ENCODE data around the gene CRELD1. TPM values are rescaled to one million over a fixed set of nuclear protein-coding genes. Genes with fewer than 3 reads are reported as not detected.

The CRELD1 gene
- total and polyA plus RNA-seq, 2 of the 13 experiments (the other 11 are each of a cell fraction or from before 2014, with no cell fraction given): 27.1 to 61.9 TPM

DNA sequence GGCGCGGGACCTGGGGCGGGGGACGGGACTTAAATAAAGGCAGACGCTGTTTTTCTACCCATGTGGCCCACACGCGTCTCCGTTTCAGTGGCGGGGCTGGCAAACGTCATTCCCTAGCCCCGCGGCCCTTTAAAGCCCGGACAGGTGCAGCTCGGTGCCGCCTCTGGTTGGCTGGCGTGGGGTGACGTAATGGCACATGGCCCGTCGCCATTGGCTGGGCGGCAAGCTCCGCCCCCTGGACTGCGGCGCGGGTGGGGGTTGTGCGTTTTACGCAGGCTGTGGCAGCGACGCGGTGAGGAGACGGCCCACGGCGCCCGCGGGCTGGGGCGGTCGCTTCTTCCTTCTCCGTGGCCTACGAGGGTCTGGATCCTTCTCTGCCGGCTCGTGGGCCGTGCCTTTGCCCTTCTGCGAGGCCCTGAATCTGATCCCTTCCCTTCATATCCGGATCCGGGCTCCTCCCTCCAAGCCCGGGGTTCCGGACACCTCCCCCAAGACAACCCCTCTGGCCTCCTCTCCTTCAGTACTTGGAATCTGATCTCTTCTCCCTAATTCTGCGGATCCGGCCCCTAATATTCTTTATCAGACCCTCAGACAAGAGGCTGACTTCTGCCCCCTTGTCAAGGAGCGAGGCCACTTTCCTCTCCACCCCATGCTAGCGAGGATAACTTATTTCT is at the start of gene CRELD1 (continued):
- TF ChIP-seq, protein P1, sequence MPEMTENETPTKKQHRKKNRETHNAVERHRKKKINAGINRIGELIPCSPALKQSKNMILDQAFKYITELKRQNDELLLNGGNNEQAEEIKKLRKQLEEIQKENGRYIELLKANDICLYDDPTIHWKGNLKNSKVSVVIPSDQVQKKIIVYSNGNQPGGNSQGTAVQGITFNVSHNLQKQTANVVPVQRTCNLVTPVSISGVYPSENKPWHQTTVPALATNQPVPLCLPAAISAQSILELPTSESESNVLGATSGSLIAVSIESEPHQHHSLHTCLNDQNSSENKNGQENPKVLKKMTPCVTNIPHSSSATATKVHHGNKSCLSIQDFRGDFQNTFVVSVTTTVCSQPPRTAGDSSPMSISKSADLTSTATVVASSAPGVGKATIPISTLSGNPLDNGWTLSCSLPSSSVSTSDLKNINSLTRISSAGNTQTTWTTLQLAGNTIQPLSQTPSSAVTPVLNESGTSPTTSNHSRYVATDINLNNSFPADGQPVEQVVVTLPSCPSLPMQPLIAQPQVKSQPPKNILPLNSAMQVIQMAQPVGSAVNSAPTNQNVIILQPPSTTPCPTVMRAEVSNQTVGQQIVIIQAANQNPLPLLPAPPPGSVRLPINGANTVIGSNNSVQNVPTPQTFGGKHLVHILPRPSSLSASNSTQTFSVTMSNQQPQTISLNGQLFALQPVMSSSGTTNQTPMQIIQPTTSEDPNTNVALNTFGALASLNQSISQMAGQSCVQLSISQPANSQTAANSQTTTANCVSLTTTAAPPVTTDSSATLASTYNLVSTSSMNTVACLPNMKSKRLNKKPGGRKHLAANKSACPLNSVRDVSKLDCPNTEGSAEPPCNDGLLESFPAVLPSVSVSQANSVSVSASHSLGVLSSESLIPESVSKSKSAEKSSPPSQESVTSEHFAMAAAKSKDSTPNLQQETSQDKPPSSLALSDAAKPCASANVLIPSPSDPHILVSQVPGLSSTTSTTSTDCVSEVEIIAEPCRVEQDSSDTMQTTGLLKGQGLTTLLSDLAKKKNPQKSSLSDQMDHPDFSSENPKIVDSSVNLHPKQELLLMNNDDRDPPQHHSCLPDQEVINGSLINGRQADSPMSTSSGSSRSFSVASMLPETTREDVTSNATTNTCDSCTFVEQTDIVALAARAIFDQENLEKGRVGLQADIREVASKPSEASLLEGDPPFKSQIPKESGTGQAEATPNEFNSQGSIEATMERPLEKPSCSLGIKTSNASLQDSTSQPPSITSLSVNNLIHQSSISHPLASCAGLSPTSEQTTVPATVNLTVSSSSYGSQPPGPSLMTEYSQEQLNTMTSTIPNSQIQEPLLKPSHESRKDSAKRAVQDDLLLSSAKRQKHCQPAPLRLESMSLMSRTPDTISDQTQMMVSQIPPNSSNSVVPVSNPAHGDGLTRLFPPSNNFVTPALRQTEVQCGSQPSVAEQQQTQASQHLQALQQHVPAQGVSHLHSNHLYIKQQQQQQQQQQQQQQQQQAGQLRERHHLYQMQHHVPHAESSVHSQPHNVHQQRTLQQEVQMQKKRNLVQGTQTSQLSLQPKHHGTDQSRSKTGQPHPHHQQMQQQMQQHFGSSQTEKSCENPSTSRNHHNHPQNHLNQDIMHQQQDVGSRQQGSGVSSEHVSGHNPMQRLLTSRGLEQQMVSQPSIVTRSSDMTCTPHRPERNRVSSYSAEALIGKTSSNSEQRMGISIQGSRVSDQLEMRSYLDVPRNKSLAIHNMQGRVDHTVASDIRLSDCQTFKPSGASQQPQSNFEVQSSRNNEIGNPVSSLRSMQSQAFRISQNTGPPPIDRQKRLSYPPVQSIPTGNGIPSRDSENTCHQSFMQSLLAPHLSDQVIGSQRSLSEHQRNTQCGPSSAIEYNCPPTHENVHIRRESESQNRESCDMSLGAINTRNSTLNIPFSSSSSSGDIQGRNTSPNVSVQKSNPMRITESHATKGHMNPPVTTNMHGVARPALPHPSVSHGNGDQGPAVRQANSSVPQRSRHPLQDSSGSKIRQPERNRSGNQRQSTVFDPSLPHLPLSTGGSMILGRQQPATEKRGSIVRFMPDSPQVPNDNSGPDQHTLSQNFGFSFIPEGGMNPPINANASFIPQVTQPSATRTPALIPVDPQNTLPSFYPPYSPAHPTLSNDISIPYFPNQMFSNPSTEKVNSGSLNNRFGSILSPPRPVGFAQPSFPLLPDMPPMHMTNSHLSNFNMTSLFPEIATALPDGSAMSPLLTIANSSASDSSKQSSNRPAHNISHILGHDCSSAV (CRISPR knock-in tag; IDR thresholded peaks at IDR 0.05; ENCODE audit: borderline replicate concordance): no peak
- TF ChIP-seq ZSCAN12 (CRISPR knock-in tag; IDR thresholded peaks at IDR 0.05) (no peak; the same call in 1 of the 2 replicates), WIZ (CRISPR knock-in tag; IDR thresholded peaks at IDR 0.05) (no peak), SRSF1 (optimal IDR thresholded peaks at IDR 0.05; ENCODE audit: low read depth, low read length) (peak; percentile 44), ZNF557 (CRISPR knock-in tag; IDR thresholded peaks at IDR 0.05) (no peak), XRCC5 (optimal IDR thresholded peaks at IDR 0.05; ENCODE audit: low read length) (no peak)
- TF ChIP-seq, protein P2, sequence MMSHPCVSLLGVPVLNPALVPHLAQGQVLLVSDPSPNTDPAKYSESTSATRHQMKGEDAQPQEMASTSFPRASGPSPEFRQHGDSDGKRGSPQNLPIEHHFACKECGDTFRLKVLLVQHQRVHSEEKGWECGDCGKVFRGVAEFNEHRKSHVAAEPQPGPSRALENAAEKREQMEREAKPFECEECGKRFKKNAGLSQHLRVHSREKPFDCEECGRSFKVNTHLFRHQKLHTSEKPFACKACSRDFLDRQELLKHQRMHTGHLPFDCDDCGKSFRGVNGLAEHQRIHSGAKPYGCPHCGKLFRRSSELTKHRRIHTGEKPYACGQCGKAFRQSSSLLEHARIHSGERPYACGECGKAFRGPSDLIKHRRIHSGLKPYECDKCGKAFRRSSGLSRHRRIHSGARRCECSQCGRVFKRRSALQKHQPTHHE (CRISPR knock-in tag; IDR thresholded peaks at IDR 0.05; ENCODE audit: borderline replicate concordance): peak; percentile 15; the same call in 1 of the 2 replicates
- TF ChIP-seq, protein P3, sequence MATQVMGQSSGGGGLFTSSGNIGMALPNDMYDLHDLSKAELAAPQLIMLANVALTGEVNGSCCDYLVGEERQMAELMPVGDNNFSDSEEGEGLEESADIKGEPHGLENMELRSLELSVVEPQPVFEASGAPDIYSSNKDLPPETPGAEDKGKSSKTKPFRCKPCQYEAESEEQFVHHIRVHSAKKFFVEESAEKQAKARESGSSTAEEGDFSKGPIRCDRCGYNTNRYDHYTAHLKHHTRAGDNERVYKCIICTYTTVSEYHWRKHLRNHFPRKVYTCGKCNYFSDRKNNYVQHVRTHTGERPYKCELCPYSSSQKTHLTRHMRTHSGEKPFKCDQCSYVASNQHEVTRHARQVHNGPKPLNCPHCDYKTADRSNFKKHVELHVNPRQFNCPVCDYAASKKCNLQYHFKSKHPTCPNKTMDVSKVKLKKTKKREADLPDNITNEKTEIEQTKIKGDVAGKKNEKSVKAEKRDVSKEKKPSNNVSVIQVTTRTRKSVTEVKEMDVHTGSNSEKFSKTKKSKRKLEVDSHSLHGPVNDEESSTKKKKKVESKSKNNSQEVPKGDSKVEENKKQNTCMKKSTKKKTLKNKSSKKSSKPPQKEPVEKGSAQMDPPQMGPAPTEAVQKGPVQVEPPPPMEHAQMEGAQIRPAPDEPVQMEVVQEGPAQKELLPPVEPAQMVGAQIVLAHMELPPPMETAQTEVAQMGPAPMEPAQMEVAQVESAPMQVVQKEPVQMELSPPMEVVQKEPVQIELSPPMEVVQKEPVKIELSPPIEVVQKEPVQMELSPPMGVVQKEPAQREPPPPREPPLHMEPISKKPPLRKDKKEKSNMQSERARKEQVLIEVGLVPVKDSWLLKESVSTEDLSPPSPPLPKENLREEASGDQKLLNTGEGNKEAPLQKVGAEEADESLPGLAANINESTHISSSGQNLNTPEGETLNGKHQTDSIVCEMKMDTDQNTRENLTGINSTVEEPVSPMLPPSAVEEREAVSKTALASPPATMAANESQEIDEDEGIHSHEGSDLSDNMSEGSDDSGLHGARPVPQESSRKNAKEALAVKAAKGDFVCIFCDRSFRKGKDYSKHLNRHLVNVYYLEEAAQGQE (IDR thresholded peaks at IDR 0.05; ENCODE audit: borderline replicate concordance in 1 of 2, low read depth in 1 of 2, low read length in 2 of 2): peak in 1 of 2 experiments; percentile 41; a peak in 1 of 4 replicates
- TF ChIP-seq, protein P4, sequence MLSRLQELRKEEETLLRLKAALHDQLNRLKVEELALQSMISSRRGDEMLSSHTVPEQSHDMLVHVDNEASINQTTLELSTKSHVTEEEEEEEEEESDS (CRISPR knock-in tag; IDR thresholded peaks at IDR 0.05; ENCODE audit: borderline replicate concordance): no peak
- TF ChIP-seq, protein P5, sequence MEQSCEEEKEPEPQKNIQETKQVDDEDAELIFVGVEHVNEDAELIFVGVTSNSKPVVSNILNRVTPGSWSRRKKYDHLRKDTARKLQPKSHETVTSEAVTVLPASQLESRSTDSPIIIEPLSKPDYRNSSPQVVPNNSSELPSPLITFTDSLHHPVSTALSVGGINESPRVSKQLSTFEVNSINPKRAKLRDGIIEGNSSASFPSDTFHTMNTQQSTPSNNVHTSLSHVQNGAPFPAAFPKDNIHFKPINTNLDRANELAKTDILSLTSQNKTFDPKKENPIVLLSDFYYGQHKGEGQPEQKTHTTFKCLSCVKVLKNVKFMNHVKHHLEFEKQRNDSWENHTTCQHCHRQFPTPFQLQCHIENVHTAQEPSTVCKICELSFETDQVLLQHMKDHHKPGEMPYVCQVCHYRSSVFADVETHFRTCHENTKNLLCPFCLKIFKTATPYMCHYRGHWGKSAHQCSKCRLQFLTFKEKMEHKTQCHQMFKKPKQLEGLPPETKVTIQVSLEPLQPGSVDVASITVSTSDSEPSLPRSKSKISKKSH (CRISPR knock-in tag; IDR thresholded peaks at IDR 0.05; ENCODE audit: borderline replicate concordance): peak; percentile 19; the same call in 1 of the 2 replicates
